Spleen (tissue), 11 donors: ENCODE data around the gene CUX1. TPM values are rescaled to one million over a fixed set of nuclear protein-coding genes. Genes with fewer than 3 reads are reported as not detected.

Source experiments
- DNase-seq: peaks from one replicate; pipeline ENCODE4 v3.0.0-alpha.2; 2020
- H3K27ac ChIP-seq, 8 donors: fragments of 200-600 bp; sonication (generic) in 7 of 8; 1 replicate in 4 of 8; 2 replicates in 4 of 8; pipeline versions ENCODE4 v1.5.0 to v1.8.0; 2016 to 2021; ENCODE audit warnings: inconsistent platforms in 4 of 8, mild to moderate bottlenecking in 4 of 8, moderate library complexity in 1 of 8
- H3K27me3 ChIP-seq, 7 donors: fragments of 200-600 bp; sonication (generic) in 6 of 7; replicated peaks in 1 of 7; 1 replicate in 4 of 7; 2 replicates in 3 of 7; pipeline versions ENCODE4 v1.5.0 to v1.8.0; 2016 to 2021; ENCODE audit warnings: inconsistent platforms in 3 of 7, mild to moderate bottlenecking in 1 of 7
- H3K36me3 ChIP-seq, 6 donors: fragments of 200-600 bp; sonication (generic) in 5 of 6; 1 replicate in 4 of 6; 2 replicates in 2 of 6; pipeline versions ENCODE4 v1.5.0 to v1.8.0; 2016 to 2021; ENCODE audit warnings: inconsistent platforms in 2 of 6
- H3K4me1 ChIP-seq, 6 donors: fragments of 200-600 bp; sonication (generic) in 5 of 6; 1 replicate in 3 of 6; 2 replicates in 3 of 6; pipeline versions ENCODE4 v1.5.0 to v1.8.0; 2016 to 2021; ENCODE audit warnings: inconsistent platforms in 3 of 6
- H3K4me3 ChIP-seq, 8 donors: fragments of 200-600 bp; sonication (generic) in 7 of 8; 1 replicate in 4 of 8; 2 replicates in 4 of 8; pipeline versions ENCODE4 v1.5.0 to v1.8.0; 2016 to 2021; ENCODE audit warnings: inconsistent platforms in 4 of 8, mild to moderate bottlenecking in 4 of 8, moderate library complexity in 2 of 8
- H3K9me3 ChIP-seq, 8 donors: fragments of 200-600 bp; sonication (generic) in 7 of 8; 1 replicate in 4 of 8; 2 replicates in 4 of 8; pipeline versions ENCODE4 v1.5.0 to v1.8.0; 2016 to 2021; ENCODE audit warnings: inconsistent platforms in 4 of 8
- POLR2A ChIP-seq, 3 donors: fragments of 450-650 bp; IDR thresholded peaks; one replicate each; pipeline ENCODE4 v1.5.1; 2017; ENCODE audit warnings: antibody characterized with exemption in 3 of 3, mild to moderate bottlenecking in 1 of 3
- POLR2AphosphoS5 ChIP-seq, 3 donors: sonication (generic); formaldehyde crosslinking; IDR thresholded peaks; one replicate each; pipeline ENCODE4 v1.5.1; 2017; ENCODE audit warnings: antibody characterized with exemption in 3 of 3
- WGBS, 5 donors: extraction: QIAGEN DNeasy Blood & Tissue Kit in 3 of 5; methylation state at CpG; one replicate each; pipeline versions ENCODE4 v1.1.5 to v1.1.7; 2013 to 2018; 5-methylcytosine and 5-hydroxymethylcytosine counted together
- intact Hi-C: fragments of 100-400 bp; cut with DNase I; formaldehyde crosslinking; loops from one replicate; pipeline ENCODE4 v1.15.0; 2023; ENCODE audit warnings: low total_unique reads
- polyA plus RNA-seq, 3 donors: library from polyadenylated mRNA; stranded (reverse); fragments of 200-250 nt; gene quantifications; one replicate each; pipeline ENCODE4 v1.2.1, GENCODE V29; 2013
- total RNA-seq, 7 donors: library from RNA; depleted of rRNA in 3 of 7; stranded (reverse); fragments of >200 nt in 3 of 7; fragmentation: NEBNext Ultra II Directional in 4 of 7; extraction: Animal tissue kit (Norgen Biotek cat#: 25700) in 4 of 7; gene quantifications; one replicate each; pipeline versions ENCODE4 v1.1.0 to v1.2.1, GENCODE V29; 2016 to 2021
- TF ChIP-seq, protein P1 (sequence below), 11 experiments: fragments of 200-600 bp in 7 of 11; fragments of 450-650 bp in 4 of 11; sonication (generic) in 4 of 11; IDR thresholded peaks in 8 of 11; conservative IDR thresholded peaks in 3 of 11; 1 replicate in 7 of 11; 2 replicates in 4 of 11; pipeline versions ENCODE4 v1.4.0 to v1.8.0; 2016 to 2021; ENCODE audit warnings: antibody characterized with exemption in 11 of 11, inconsistent platforms in 4 of 11, mild to moderate bottlenecking in 1 of 11
- donor health status: healthy with polysubstance abuse.
- donor health status: DM: no; HTN: no; CAD: no; lungs with moderate emphysema.
- donor health status: DM: no; HTN: no; CAD: no.
- donor health status: Bipolar disorder and iron deficiency.
- donor health status: healthy.
- donor health status: DM: no; HTN: no; CAD: no.
- donor health status: DM: yes; HTN: yes; CAD: no.

CUX1 gene
- total and polyA plus RNA-seq, 10 donors: 9.1 to 95.8 (median 61.9) TPM

DNA sequence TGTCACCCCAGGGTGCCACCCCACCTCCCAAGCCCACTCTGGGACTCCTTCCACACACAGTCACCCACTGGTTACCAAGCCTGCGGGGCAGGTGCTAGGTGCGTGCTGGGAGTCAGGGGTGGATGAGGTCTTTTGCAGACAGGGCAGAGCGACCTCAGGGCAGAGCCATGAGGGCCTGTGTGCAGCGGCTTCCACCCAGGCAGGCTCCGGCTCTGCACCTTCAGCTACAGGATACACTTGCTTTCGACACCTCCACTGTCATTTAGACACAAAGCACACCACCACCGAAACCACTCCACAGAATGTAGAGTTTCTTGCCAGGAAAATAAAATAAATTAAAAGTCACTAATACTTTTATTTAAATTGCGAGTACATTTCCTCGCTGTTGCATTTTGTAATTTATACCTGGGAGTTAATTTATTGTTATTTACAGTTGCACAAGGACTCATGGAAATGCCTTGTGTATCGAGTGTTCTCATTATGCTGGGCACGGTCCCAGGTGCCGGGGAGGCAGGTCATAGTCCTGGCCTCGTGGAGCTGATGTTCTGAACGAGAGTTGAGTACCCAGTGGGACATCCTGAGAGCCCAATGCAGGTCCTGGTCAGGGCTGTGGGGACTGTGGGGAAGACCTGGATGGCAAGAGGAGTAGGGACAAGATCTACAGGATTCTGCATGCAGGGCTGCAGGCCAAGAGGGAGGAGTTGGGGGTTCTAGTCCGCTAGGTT, 127.8 kb downstream of the CUX1 start:
- 90 to 94% (median 92%) methylated on average over 14 to 15 of the region's 15 CpGs for WGBS, 5 donors
- Histone ChIP-seq H3K4me3 (no peak overlapping the region), H3K36me3 (peaks cover 0 to 3% (median 0%) of the 10 kb centered on the region in 6 donors), H3K27ac (no peak overlapping the region), H3K9me3 (no peaks in the 10 kb centered on the region), H3K27me3 (no peaks in the 10 kb centered on the region), H3K4me1 (peaks cover 0 to 43% (median 5%) of the 10 kb centered on the region in 6 donors)
- TF ChIP-seq POLR2AphosphoS5 (IDR thresholded peaks at IDR 0.05) (no peak), POLR2A (IDR thresholded peaks at IDR 0.05) (no peak)
- TF ChIP-seq, protein P1, sequence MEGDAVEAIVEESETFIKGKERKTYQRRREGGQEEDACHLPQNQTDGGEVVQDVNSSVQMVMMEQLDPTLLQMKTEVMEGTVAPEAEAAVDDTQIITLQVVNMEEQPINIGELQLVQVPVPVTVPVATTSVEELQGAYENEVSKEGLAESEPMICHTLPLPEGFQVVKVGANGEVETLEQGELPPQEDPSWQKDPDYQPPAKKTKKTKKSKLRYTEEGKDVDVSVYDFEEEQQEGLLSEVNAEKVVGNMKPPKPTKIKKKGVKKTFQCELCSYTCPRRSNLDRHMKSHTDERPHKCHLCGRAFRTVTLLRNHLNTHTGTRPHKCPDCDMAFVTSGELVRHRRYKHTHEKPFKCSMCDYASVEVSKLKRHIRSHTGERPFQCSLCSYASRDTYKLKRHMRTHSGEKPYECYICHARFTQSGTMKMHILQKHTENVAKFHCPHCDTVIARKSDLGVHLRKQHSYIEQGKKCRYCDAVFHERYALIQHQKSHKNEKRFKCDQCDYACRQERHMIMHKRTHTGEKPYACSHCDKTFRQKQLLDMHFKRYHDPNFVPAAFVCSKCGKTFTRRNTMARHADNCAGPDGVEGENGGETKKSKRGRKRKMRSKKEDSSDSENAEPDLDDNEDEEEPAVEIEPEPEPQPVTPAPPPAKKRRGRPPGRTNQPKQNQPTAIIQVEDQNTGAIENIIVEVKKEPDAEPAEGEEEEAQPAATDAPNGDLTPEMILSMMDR (IDR thresholded peaks at IDR 0.05 in 8 of 11, conservative IDR thresholded peaks at IDR 0.05 in 3 of 11): no peak
- intact Hi-C loops: no loop called here
- no peak for DNase-seq

DNA sequence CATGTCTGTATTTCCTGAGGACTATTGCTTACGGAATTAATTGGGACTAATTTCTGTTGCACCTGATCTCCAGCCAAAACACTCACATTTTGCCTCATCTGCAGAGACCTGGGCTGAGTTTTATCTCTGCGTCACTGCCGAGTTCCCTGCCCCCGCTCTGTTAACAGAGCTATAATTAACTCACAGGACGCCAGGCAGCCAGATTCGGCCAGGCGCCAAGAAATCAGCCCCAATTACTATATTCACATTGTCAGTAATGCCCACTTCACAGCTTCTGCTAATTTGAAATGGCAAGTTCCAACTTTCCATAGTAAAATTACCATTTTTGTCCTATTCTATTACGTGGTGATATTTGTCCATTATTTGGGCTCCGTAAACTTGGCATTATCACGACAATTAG, 130.5 kb downstream of the CUX1 start:
- Histone ChIP-seq H3K36me3 (peaks cover 0 to 18% (median 0%) of the 10 kb centered on the region in 6 donors), H3K4me1 (peaks cover 0 to 35% (median 4%) of the 10 kb centered on the region in 6 donors), H3K4me3 (no peak overlapping the region), H3K27me3 (no peaks in the 10 kb centered on the region), H3K9me3 (no peaks in the 10 kb centered on the region), H3K27ac (no peak overlapping the region)
- intact Hi-C loops: no loop called here
- TF ChIP-seq, protein P1 (IDR thresholded peaks at IDR 0.05 in 8 of 11, conservative IDR thresholded peaks at IDR 0.05 in 3 of 11): no peak
- no peak for TF ChIP-seq POLR2AphosphoS5 (IDR thresholded peaks at IDR 0.05)
- TF ChIP-seq POLR2A (IDR thresholded peaks at IDR 0.05): no peak
- 55 to 70% (median 61%) methylated on average over 10 of the region's 10 CpGs for WGBS, 5 donors
- no peak for DNase-seq

DNA sequence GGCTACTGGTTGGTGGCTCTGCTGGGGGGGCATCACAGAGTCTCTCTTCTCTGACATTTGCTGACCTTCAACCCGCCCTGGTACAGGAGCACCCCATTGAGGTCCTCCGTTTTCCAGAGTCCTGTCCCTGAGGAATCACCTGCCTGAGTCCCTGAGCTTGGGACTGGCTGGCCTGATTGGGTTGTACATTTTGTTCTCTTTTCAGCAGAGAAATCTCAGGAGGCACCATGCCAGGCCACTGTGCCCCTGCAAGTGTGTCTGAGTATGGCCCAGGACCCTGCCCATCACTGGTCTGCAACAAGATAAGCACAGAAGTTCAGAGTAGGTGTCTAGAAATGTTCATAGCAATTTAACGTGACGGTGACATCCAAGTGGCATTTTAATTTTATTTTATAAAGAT, 131.2 kb downstream of the CUX1 start:
- DNase-seq: no peak
- no peaks in the 10 kb centered on the region for H3K27me3 ChIP-seq
- H3K4me1 ChIP-seq: peaks cover 0 to 43% (median 10%) of the 10 kb centered on the region in 6 donors
- 88 to 95% (median 92%) methylated on average over 4 of the region's 4 CpGs for WGBS, 5 donors
- no peaks in the 10 kb centered on the region for H3K9me3 ChIP-seq
- no peak overlapping the region for H3K27ac ChIP-seq
- TF ChIP-seq POLR2A (IDR thresholded peaks at IDR 0.05) (no peak), POLR2AphosphoS5 (IDR thresholded peaks at IDR 0.05) (no peak)
- TF ChIP-seq, protein P1 (IDR thresholded peaks at IDR 0.05 in 8 of 11, conservative IDR thresholded peaks at IDR 0.05 in 3 of 11): no peak
- H3K36me3 ChIP-seq: peaks cover 0 to 18% (median 0%) of the 10 kb centered on the region in 6 donors
- H3K4me3 ChIP-seq: no peak overlapping the region
- intact Hi-C loops: no loop called here

DNA sequence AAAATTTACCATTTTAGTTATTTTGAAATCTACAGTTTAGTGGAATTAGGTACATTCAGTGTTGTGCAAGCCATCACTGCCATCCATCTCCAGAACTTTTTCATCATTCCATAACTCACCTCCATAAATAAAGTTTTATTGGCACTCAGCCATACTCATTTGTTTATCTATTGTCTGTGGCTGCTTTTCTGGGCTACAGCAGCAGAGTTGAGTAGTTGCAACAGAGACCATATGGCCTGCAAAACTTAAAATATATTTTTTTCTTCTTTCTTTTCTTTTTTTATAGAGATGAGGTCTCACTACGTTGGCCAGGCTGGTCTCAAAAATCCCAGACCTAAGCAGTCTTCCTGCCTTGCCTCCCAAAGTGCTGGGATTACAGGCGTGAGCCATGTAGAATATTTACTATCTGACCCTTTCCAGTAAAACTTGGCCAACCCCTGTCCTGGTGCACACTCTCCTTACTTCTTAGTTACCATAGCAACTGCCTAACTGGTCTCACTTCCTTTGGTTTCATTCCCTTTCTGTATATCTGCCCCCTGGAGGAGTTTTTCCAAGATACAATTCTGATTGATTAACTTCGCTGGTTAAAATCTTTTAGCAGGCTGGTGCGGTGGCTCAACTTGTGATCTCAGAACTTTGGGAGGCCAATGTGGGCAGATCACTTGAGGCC, 133.2 kb downstream of the CUX1 start:
- Histone ChIP-seq H3K27me3 (no peaks in the 10 kb centered on the region), H3K4me1 (peaks cover 0 to 47% (median 14%) of the 10 kb centered on the region in 6 donors), H3K36me3 (peaks cover 0 to 14% (median 0%) of the 10 kb centered on the region in 6 donors), H3K4me3 (no peak overlapping the region), H3K9me3 (no peaks in the 10 kb centered on the region), H3K27ac (no peak overlapping the region)
- TF ChIP-seq, protein P1 (IDR thresholded peaks at IDR 0.05 in 8 of 11, conservative IDR thresholded peaks at IDR 0.05 in 3 of 11): no peak
- intact Hi-C loops: no loop called here
- no peak for DNase-seq
- WGBS, 5 donors: 83 to 95% (median 85%) methylated on average over 4 of the region's 4 CpGs
